HTR-8/SVneo (cell line): ENCODE measurements around the gene ATCAY.
"Not testable (repeated sequence)": the region's sequence is repeated elsewhere in the genome, so short reads cannot be mapped to it uniquely, and the experiment has no call there.

Experiments used
- DNase-seq: peaks from one replicate; pipeline ENCODE4 v3.0.0; 2011; ENCODE audit warnings: low spot score, mixed read lengths; ENCODE audit not compliant: insufficient read length
- FAIRE-seq: peaks from 2 replicates; lab custom pipeline; 2011; peaks lifted over from hg19 to GRCh38; lab: Jason Lieb, UNC

Gene ATCAY

DNA sequence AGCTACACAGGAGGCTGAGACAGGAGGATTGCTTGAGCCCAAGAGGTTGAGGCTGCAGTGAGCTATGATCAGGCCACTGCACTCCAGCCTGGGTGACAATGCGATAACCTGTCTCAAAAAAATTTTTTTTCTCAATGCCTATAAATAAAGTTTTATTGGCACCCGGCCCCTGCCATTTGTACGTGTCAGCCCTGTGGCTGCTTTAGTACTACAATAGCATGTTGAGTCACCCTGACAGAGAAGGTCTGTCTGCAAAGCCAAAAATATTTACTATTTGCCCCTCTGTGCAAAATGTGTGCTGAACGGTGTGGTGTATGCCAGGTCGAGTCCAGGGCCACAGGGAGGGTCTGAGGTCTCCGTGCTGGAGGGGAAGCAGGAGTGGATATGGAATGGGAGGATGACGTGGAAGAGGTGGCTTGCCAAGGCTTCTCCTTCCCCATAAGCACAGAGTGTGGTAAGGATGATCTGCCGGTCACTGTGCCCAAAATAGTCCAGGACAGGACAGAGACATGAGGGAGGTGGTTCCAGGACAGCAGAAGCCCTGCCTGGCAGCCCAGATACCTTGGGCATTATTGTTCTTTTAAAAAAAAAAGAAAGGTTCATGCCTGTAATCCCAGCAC lies 62.4 kb downstream of the ATCAY start:
- no peak for FAIRE-seq
- DNase-seq = no peak

- FAIRE-seq = no peak
- no peak for DNase-seq
Observed at GRCh38 chr19:3944018-3944721, 63.7 kb downstream of the ATCAY start.

DNA sequence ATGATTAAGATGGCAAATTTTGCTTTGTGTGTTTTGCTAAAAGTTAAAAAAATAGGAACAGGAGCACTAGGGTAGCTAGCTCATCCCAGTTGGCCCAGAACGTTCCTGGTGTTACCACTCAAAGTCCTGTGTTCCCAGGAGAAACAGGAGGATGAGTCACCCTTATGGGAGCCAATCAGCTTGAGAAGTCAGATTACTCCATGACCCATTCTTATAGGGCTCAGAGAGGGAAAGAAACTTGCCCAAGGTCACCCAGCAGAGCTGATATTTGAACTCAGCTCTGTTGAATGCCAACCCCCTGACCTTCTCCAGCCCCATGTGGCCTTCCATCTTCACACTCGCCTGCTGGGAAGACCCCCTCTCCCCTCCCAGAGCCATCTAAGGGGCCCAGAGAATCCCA lies 65.4 kb downstream of the ATCAY start:
- DNase-seq (no peak), FAIRE-seq (no peak)

DNA sequence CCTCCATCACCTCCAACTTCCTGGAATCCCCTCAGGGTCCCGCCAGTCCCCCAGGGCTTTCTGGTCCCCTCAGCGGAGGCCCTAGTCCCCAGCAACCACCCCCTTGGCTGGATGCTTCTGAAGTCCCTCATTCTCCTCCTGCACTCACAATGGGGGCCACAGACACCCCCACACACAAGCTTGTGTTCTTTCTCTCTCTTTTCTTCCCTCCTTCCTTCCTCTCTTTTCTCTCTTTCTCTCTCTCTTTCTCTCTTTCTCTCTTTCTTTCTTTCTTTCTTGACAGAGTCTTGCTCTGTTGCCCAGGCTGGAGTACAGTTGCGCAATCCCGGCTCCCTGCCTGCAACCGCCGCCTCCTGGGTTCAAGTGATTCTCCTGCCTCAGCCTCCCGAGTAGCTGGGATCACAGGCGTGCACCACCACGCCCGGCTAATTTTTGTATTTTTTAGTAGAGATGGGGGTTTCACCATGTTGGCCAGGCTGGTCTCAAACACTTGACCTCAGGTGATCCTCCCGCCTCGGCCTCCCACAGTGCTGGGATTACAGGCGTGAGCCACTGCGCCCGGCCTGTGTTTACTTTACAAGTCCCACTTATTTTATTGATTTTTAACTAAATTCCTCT lies 66.9 kb downstream of the ATCAY start:
- DNase-seq, FAIRE-seq: not testable (repeated sequence)

DNA sequence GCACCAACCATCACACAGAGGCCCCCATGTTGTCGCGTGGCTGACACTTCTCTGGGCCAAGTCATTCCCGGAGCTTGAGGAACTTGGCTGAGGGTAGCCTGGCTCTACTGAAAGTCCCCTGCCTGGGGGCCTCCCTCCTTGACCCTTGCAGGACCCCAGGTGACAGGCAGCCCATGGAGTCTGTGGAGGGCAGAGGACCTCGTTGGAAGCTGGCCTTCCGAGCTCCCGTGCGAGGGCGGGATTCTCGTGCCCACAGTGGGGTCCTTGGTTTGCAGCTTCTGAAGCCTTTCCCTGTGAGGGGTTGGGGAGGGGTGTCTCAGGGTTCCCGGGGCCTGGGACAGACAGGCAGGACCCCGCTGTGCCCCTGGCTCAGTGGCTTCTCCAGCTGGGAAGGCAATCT lies 68.8 kb downstream of the ATCAY start:
- FAIRE-seq = no peak
- DNase-seq = no peak

- DNase-seq (no peak), FAIRE-seq (no peak)
Observed at GRCh38 chr19:3949997-3950859, 69.7 kb downstream of the ATCAY start.

GRCh38 chr19:3950871-3951861 lies 70.7 kb downstream of the ATCAY start:
- no peak for DNase-seq
- no peak for FAIRE-seq

DNA sequence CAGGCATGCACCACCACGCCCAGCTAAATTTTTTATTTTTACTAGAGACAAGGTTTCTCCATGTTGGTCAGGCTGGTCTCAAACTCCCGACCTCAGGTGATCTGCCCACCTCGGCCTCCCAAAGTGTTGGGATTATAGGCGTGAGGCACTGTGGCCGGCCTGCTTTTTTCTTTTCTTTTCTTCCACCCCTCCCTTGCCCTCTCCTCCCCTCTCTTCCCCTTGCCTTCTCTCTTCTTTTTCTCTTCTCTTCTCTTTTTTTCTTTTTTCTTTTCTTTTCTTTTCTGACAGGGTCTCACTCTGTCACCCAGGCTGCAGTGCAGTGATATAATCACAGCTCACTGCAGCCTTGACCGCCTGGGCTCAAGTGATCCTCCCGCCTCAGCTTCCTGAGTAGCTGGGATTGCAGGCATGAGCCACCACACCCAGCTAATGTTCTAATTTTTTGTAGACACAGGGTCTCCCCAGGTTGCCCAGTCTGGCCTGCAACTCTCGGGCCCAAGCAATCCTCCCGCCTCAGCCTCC lies 72.3 kb downstream of the ATCAY start:
- not testable (repeated sequence) for DNase-seq

DNA sequence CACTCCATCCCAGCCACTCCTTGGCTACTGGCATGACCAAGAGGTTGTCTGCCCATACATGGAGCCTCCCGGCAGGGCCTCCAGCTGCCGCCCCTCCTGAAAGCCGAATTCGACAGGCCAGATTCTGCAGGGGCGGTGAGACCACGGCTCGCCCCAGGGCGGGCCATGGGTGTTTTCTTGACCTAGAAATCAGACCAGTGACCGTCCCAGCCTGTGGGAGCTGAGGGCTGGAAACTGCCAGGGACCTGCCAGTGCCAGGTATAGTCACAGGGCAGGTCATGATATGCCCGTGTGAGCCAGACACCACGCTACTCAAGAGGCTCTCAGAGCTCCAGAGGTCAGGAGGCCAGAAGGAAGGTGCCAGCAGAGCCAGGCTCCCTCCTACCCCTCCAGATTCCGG lies 73.6 kb downstream of the ATCAY start:
- DNase-seq (no peak), FAIRE-seq (no peak)

More for the DNA sequence above, 72.3 kb downstream of the ATCAY start:
- FAIRE-seq = not testable (repeated sequence)

GRCh38 chr19:3955276-3955675 lies 74.8 kb downstream of the ATCAY start:
- not testable (repeated sequence) for FAIRE-seq, DNase-seq

- FAIRE-seq (no peak), DNase-seq (no peak)
Observed at GRCh38 chr19:3955688-3956087, 75.2 kb downstream of the ATCAY start.

- FAIRE-seq (no peak), DNase-seq (no peak)
Observed at GRCh38 chr19:3958836-3959765, 78.6 kb downstream of the ATCAY start.

DNA sequence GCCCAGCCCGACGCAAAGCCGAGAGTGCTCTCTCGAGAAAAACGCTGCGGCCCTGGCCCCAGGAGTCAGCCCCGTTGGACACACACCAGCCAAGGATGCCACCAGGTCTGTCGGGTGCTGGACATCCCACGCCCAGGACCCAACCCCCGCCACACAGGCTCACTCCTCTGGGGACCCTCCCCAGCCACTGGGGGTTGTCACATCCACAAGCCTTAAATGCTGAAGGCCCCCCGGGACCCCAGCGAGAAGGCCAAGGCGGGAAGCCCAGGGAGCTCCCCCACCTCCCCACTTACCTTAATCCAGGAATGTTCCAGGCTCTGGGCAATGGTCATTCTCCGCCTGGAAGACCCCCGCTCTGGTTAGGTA lies 79.3 kb downstream of the ATCAY start:
- DNase-seq (no peak), FAIRE-seq (no peak)

GRCh38 chr19:3961007-3961406 lies 80.5 kb downstream of the ATCAY start:
- FAIRE-seq = no peak
- DNase-seq = no peak

DNA sequence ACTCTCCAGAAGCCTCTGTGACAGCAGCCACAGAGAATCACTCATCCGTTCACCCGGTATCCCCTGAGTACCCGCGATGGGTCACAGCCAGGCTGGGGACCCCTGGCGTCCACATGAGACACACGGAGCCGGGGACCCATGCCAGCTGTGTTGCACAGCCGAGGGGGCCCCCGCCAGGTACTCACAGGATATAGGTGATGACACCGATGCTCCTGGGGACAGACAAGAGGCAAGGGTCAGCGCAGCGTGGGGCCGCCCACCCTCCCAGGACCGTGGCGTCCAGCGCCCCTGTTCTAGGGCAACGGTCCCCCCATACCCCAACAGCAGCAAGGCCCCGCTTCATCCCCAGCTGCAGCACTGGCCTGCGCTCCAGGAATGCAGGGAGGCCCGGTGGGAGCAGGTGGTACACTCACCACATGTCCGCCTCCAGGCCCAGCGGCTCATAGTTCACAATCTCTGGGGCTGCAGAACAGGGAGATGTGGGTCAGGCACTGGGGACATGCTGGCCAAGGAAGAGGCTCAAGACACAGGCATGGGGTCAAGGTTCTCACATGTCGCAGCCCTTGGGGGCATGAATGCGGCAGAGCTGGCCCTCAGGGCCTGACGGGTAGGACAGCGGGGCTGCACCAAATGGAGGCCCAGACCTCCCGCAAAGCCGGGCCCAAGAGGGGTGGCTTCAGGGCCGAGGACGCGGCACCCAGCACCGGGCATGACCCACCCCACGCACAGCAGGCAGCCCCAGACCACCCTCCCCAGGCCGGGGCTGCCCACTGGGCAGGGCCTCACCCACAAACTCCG lies 83.2 kb downstream of the ATCAY start:
- FAIRE-seq = no peak
- DNase-seq = no peak

- FAIRE-seq = no peak
- DNase-seq = no peak
Observed at GRCh38 chr19:3964256-3965194, 84.0 kb downstream of the ATCAY start.
